ENCODE measurements around the gene TMX4. TPM values are rescaled to one million over a fixed set of nuclear protein-coding genes. Genes with fewer than 3 reads are reported as not detected.

TMX4 gene
- total and polyA plus RNA-seq, 4 donors: 7.8 to 45.2 (median 19.5) TPM

- H3K9ac ChIP-seq (ENCODE audit: insufficient read depth in 1 of 2, low read length in 2 of 2): no peak overlapping the region
- peaks cover 0 to 4% (median 1%) of the 10 kb centered on the region in 4 donors for H3K9me3 ChIP-seq (ENCODE audit: control insufficient read depth in 4 of 4, insufficient read depth in 3 of 4, low read length in 3 of 4)
- TF ChIP-seq CTCF (IDR thresholded peaks at IDR 0.05; ENCODE audit: control extremely low read depth, extremely low read depth): no peak
- DNase-seq (peak in 1 of 3 donors; percentile 18), ATAC-seq (ENCODE audit: insufficient read depth, low FRiP score) (no peak)
- no peak overlapping the region for H3K4me3 ChIP-seq
- no peaks in the 10 kb centered on the region for H3K4me1 ChIP-seq (ENCODE audit: control insufficient read depth in 5 of 5, insufficient read depth in 5 of 5, low read length in 5 of 5)
- H3K36me3 ChIP-seq (ENCODE audit: control insufficient read depth in 4 of 4, insufficient read depth in 4 of 4, low read length in 4 of 4): peaks cover 1 to 17% (median 9%) of the 10 kb centered on the region in 4 donors
- no peak overlapping the region for H3K27ac ChIP-seq (ENCODE audit: low read depth in 1 of 2, low read length in 1 of 2)
- WGBS, 2 donors: 26 to 46% methylated on average over 1 of the region's 1 CpG
- no peaks in the 10 kb centered on the region for H3K27me3 ChIP-seq (ENCODE audit: control insufficient read depth in 3 of 3, insufficient read depth in 3 of 3, low read length in 2 of 3)
Observed at GRCh38 chr20:7989379-7989778, 30.2 kb downstream of the TMX4 start.

- H3K4me3 ChIP-seq: no peak overlapping the region
- H3K4me1 ChIP-seq (ENCODE audit: control insufficient read depth in 5 of 5, insufficient read depth in 5 of 5, low read length in 5 of 5): no peaks in the 10 kb centered on the region
- no peak overlapping the region for H3K9ac ChIP-seq (ENCODE audit: insufficient read depth in 1 of 2, low read length in 2 of 2)
- no peak for TF ChIP-seq CTCF (IDR thresholded peaks at IDR 0.05; ENCODE audit: control extremely low read depth, extremely low read depth)
- no peaks in the 10 kb centered on the region for H3K27me3 ChIP-seq (ENCODE audit: control insufficient read depth in 3 of 3, insufficient read depth in 3 of 3, low read length in 2 of 3)
- no peak overlapping the region for H3K27ac ChIP-seq (ENCODE audit: low read depth in 1 of 2, low read length in 1 of 2)
- no peak for ATAC-seq (ENCODE audit: insufficient read depth, low FRiP score)
- H3K9me3 ChIP-seq (ENCODE audit: control insufficient read depth in 4 of 4, insufficient read depth in 3 of 4, low read length in 3 of 4): no peaks in the 10 kb centered on the region
- no peak for DNase-seq
- H3K36me3 ChIP-seq (ENCODE audit: control insufficient read depth in 4 of 4, insufficient read depth in 4 of 4, low read length in 4 of 4): peaks cover 10 to 20% (median 12%) of the 10 kb centered on the region in 4 donors
- 93 to 96% methylated on average over 4 of the region's 4 CpGs for WGBS, 2 donors
Observed at GRCh38 chr20:7985916-7986315, 33.6 kb downstream of the TMX4 start.

GRCh38 chr20:7984192-7984591, 35.4 kb downstream of the TMX4 start:
- H3K27ac ChIP-seq (ENCODE audit: low read depth in 1 of 2, low read length in 1 of 2): no peak overlapping the region
- ATAC-seq (ENCODE audit: insufficient read depth, low FRiP score): no peak
- WGBS, 2 donors: 98 to 100% methylated on average over 2 of the region's 2 CpGs
- TF ChIP-seq CTCF (IDR thresholded peaks at IDR 0.05; ENCODE audit: control extremely low read depth, extremely low read depth): no peak
- H3K9me3 ChIP-seq (ENCODE audit: control insufficient read depth in 4 of 4, insufficient read depth in 3 of 4, low read length in 3 of 4): no peaks in the 10 kb centered on the region
- peaks cover 8 to 20% (median 12%) of the 10 kb centered on the region in 4 donors for H3K36me3 ChIP-seq (ENCODE audit: control insufficient read depth in 4 of 4, insufficient read depth in 4 of 4, low read length in 4 of 4)
- no peak overlapping the region for H3K4me3 ChIP-seq
- no peak for DNase-seq
- no peaks in the 10 kb centered on the region for H3K4me1 ChIP-seq (ENCODE audit: control insufficient read depth in 5 of 5, insufficient read depth in 5 of 5, low read length in 5 of 5)
- no peaks in the 10 kb centered on the region for H3K27me3 ChIP-seq (ENCODE audit: control insufficient read depth in 3 of 3, insufficient read depth in 3 of 3, low read length in 2 of 3)
- H3K9ac ChIP-seq (ENCODE audit: insufficient read depth in 1 of 2, low read length in 2 of 2): no peak overlapping the region

GRCh38 chr20:7981374-7981773, 38.2 kb downstream of the TMX4 start:
- Histone ChIP-seq H3K27me3 (ENCODE audit: control insufficient read depth in 3 of 3, insufficient read depth in 3 of 3, low read length in 2 of 3) (no peaks in the 10 kb centered on the region), H3K9me3 (ENCODE audit: control insufficient read depth in 4 of 4, insufficient read depth in 3 of 4, low read length in 3 of 4) (no peaks in the 10 kb centered on the region), H3K4me3 (no peak overlapping the region), H3K9ac (ENCODE audit: insufficient read depth in 1 of 2, low read length in 2 of 2) (no peak overlapping the region), H3K36me3 (ENCODE audit: control insufficient read depth in 4 of 4, insufficient read depth in 4 of 4, low read length in 4 of 4) (peaks cover 5 to 14% (median 13%) of the 10 kb centered on the region in 4 donors), H3K27ac (ENCODE audit: low read depth in 1 of 2, low read length in 1 of 2) (no peak overlapping the region), H3K4me1 (ENCODE audit: control insufficient read depth in 5 of 5, insufficient read depth in 5 of 5, low read length in 5 of 5) (no peaks in the 10 kb centered on the region)
- TF ChIP-seq CTCF (IDR thresholded peaks at IDR 0.05; ENCODE audit: control extremely low read depth, extremely low read depth): no peak
- DNase-seq (no peak), ATAC-seq (ENCODE audit: insufficient read depth, low FRiP score) (no peak)

Measured in lung (tissue), 12 donors.